GM18909 (cell line): ENCODE data around the gene CERK.
"Not testable (repeated sequence)": the region's sequence is repeated elsewhere in the genome, so short reads cannot be mapped to it uniquely, and the experiment has no call there.

Experiments used
- ATAC-seq: cut with Tn5 transposase; IDR thresholded peaks from one replicate; pipeline ENCODE4 v1.9.1; 2021; ENCODE audit warnings: mild to moderate bottlenecking; ENCODE audit not compliant: unreplicated experiment, poor library complexity

Gene CERK

GRCh38 chr22:46653596-46653995 lies 84.5 kb downstream of the CERK start:
- no peak for ATAC-seq

- ATAC-seq: no peak
These were observed 85.2 kb downstream of the CERK start for GRCh38 chr22:46652847-46653331.

DNA sequence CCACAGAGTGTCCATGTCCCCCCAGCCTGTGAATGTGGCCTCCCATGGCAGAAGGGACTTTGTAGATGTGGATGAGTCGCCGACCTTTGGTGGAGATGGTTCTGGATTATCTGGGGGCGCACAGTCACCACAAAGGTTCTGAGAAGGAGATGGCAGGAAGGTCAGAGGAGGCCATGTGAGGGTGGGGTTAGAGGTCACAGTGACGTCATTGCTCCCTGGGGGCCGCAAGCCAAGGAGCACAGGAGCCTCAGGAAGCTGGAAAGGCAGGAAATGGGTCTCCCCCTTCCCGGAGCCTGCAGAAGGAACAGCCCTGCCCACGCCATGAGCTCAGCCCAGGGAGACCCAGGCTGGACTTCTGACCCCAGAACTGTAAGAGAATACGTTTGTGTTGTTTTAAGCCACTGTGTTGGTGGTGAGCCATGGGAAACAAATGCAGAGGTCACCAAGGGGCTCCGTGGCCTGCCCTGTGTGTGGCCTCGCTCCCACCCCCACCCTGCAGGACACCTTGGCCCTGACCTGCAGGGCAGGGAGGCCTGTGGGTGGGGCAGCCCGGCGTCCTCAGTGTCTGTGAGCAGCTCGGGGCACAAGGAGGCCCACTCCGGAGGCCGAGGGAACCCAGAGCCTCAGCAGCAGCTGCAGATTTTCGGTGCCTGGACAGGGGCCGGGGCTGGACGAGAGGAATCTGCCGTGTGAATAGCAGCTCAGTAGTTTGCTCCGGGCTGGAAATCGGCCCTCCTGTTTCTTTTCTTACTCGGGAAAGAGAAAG lies 85.8 kb downstream of the CERK start:
- ATAC-seq: no peak

- no peak for ATAC-seq
These were observed 86.7 kb downstream of the CERK start for GRCh38 chr22:46651316-46651715.

- ATAC-seq: no peak
These were observed 87.8 kb downstream of the CERK start for GRCh38 chr22:46650078-46650810.

GRCh38 chr22:46649141-46650077 lies 88.6 kb downstream of the CERK start:
- no peak for ATAC-seq

DNA sequence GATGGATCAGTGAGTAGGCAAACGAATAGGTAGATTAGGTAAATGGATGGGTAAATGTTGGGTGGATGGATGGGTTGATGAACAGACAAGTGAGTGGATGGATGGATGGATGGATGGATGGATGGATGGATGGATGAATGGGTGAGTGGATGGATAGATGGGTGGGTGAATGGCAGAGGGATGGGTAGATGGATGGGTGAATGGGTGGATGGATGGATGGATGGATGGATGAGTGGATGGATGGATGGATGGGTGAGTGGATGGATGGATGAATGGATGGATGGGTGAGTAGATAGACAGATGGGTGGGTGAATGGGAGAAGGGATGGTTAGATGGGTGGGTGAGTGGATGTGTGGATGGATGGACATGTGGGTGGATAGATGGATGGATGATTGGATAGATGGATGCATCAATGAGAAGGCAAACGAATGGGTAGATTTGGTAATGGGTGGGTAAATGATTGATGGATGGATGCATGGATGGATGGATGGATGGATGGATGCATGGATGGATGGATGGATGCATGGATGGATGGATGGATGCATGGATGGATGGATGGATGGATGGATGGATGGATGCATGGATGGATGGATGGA lies 89.7 kb downstream of the CERK start:
- not testable (repeated sequence) for ATAC-seq

GRCh38 chr22:46646531-46647215 lies 91.4 kb downstream of the CERK start:
- no peak for ATAC-seq

DNA sequence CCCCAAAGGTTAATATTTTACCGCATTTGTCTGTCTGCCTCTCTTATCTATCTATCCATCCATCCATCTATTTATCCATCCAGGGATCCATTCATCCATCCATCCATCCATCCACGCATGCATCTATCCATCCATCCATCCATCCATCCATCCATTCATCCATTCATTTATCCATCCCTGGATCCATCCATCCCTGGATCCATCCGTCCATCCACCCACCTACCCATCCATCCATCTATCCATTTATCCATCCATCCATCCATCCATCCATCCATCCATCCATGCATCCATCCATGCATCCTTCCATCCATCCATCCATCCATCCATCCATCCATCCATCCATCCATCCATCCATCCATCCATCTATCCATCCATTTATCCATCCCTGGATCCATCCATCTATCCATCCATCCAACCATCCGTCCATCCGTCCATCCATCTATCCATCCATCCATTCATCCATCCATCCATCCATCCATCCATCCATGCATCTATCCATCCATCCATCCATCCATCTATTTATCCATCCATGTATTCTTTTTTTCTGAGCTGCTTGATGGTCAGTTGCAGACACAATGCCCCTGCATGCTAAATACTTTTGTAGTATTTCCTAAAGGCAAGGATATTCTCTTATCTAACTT lies 95.1 kb downstream of the CERK start:
- ATAC-seq: not testable (repeated sequence)

GRCh38 chr22:46641811-46642266 lies 96.2 kb downstream of the CERK start:
- ATAC-seq: no peak

GRCh38 chr22:46640293-46641055 lies 97.6 kb downstream of the CERK start:
- no peak for ATAC-seq

DNA sequence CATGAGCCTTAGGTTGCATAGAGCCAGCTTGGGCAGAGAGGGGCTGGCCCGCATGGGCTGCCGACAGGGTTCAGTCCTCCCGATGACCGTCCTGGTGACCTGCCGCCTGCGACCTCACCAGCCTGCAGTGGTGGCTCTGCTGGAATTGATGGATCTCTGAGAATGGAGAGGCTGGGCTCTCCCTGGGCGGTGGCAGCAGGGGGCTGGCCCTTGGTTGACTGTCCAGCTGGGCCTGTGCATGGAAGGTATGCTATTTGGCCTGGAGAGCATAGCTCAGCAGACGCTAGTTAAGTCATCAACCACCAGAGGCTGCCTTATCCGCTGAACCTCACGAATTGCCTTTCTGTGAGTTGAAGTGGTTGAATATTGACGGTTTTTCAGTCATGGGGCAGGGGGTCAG lies 98.2 kb downstream of the CERK start:
- no peak for ATAC-seq

GRCh38 chr22:46638601-46639431 lies 99.2 kb downstream of the CERK start:
- ATAC-seq: no peak

DNA sequence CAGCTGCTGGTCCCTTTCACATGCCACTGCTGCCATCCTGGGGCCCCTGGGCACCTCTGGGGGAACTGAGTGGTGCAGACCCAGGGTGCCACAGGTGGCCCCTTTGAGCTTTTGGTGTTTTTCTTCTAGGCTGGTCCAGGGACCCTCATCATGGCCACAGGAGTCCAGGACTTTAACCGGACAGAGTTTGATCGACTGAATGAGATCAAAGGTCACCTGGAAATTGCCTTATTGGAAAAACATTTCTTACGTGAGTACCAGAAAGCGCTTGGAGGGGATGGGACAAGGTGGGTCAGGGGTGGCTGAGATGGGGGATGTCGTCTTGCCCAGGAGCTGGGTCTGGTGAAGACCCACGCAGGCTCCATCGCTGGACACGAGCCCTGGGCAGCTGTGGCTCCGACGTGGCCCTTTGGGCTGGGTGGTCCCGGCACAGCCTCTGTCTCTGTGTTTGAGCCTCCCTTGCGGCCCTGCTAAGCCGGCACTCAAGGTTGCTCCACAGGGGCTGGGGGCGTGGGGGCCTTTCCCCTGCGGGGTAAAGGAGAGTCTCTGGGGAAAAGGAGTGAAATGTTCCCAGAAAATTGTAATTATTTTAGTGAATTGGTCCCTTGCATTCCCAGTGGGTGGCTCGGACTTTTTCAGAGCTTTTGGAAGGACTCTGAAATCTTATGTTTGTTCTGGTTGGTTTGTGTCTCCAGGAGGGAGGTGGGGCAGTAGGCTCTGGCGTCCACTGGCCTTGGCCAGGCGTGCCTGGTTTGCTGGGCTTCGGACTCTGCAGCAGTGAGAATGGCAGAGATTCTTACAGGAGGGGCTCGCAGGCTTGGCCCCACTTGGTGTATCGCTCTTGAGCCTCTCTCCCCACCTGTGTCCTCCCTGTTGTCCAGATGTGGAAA lies 100.1 kb downstream of the CERK start:
- no peak for ATAC-seq

DNA sequence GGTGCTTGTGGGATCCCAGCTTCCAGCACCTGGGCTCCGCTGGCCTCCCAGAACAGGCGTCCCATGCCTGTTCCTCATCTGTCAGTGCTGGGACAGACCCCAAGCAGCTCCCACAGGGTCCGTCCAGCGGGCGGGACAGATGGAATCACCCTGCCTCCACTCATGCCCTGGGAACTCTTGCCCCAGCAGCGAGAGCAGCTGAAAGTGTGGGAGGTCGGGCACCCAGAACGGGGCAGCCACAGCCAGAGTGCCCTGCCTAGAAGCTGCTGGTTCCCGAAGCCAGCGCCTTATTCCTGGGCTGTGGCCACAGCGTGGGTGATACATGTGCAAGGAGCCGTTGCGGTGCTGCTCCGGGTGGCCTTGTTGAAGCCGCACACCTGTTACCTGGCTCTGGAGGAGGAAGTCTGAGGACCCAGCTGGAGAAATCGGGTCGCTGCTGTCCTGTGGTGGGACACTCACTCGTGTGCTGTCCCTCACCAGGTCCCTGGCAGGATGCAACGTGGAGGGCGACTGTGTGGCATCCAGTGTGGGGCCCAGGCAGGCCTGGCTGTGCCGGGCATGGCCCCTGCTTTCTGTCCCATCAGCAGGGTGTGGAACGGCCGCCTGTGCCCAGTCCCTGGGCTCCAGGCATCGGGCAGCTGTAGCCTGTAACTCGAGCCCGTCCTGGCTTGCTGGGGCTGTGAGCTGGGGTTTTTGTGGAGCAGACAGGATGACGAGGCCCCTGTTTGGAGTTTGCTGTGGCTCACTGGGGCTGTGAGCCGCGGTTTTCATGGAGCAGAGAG lies 101.6 kb downstream of the CERK start:
- no peak for ATAC-seq

DNA sequence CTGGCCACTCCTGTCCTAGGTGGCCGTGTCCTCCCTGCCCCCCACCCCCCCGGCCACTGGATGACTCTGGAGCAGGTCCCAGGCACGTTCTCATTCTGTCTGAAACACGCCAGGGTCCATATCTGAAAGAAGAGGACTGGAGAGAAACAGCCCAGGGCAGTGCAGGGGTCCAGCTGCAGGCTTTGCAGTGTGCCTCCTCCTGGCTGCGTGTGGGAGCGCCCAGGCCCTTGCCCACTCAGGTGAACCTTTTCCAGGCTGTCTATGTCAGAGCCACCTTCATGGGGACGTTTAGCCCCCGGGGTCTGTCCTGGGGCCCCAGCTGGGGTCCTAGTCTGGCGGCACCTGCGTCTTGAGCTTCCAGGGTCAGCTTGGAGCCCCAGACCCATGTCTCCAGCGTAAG lies 102.3 kb downstream of the CERK start:
- ATAC-seq: no peak
